GM18505 (cell line): ENCODE data around the gene MCC.

Experiments
- ATAC-seq: cut with Tn5 transposase; IDR thresholded peaks from one replicate; pipeline ENCODE4 v1.9.1; 2021; ENCODE audit not compliant: unreplicated experiment
- POLR2A ChIP-seq: IDR thresholded peaks from 4 replicates; pipeline ENCODE4 v1.6.1; 2011; ENCODE audit warnings: borderline replicate concordance; ENCODE audit not compliant: insufficient read depth, insufficient read length; ENCODE audit errors: extremely low read depth

Gene MCC

GRCh38 chr5:113103330-113103729, 384.9 kb downstream of the MCC start:
- ATAC-seq: no peak
- TF ChIP-seq POLR2A: no peak

- TF ChIP-seq POLR2A: no peak
- no peak for ATAC-seq
Measured at GRCh38 chr5:113102121-113102531, 386.1 kb downstream of the MCC start.

GRCh38 chr5:113100981-113101380, 387.3 kb downstream of the MCC start:
- TF ChIP-seq POLR2A: no peak
- ATAC-seq: no peak

GRCh38 chr5:113099822-113100221, 388.4 kb downstream of the MCC start:
- TF ChIP-seq POLR2A: no peak
- ATAC-seq: no peak

GRCh38 chr5:113098378-113098777, 389.9 kb downstream of the MCC start:
- TF ChIP-seq POLR2A: no peak
- no peak for ATAC-seq

- TF ChIP-seq POLR2A: no peak
- no peak for ATAC-seq
Measured at GRCh38 chr5:113095831-113096230, 392.4 kb downstream of the MCC start.

- no peak for ATAC-seq
- TF ChIP-seq POLR2A: no peak
Measured at GRCh38 chr5:113093558-113093957, 394.7 kb downstream of the MCC start.

GRCh38 chr5:113092683-113093082, 395.6 kb downstream of the MCC start:
- ATAC-seq: no peak
- TF ChIP-seq POLR2A: no peak

- no peak for ATAC-seq
Measured at GRCh38 chr5:113091622-113092021, 396.6 kb downstream of the MCC start.

GRCh38 chr5:113090336-113091106, 397.7 kb downstream of the MCC start:
- no peak for TF ChIP-seq POLR2A
- no peak for ATAC-seq

More at GRCh38 chr5:113091622-113092021, 396.6 kb downstream of the MCC start:
- TF ChIP-seq POLR2A: no peak

- no peak for ATAC-seq
- no peak for TF ChIP-seq POLR2A
Measured at GRCh38 chr5:113089653-113090335, 398.5 kb downstream of the MCC start.

- no peak for ATAC-seq
- no peak for TF ChIP-seq POLR2A
Measured at GRCh38 chr5:113087976-113088514, 400.2 kb downstream of the MCC start.

GRCh38 chr5:113085880-113086409, 402.3 kb downstream of the MCC start:
- no peak for ATAC-seq
- no peak for TF ChIP-seq POLR2A

- no peak for TF ChIP-seq POLR2A
- no peak for ATAC-seq
Measured at GRCh38 chr5:113085084-113085414, 403.2 kb downstream of the MCC start.
